ENCODE data around the gene SIRPB1.

DNA sequence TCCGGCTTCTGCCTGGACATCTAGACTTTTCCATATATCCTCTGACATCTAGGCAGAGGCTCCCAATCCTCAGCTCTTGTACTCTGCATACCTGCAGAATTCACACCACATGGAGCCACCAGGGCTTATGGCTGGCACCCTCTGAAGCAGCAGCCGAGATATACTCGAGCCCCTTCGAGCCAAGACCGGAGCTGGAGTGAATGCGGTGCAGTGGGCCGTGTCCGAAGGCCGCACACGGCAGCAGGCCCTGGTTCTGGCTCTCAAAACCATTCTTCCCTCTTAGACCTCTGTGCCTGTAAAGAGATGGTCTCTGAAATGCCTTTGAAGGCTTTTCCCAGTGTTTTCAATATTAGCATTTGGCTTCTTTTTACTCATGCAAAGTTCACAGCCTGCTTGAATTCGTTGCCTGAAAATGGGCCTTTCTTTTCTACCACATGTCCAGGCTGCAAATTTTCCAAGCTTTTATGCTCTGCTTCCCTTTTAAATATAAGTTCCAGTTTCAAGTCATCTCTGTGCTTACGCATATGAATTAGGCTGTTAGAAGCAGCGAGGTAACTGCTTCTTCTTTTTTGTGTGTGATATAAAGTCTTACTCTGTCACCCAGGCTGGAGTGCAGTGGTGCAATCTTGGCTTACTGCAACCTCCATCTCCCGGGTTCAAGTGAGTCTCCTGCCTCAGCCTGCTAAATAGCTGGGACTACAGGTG lies 3.8 kb upstream of the SIRPB1 start:
- TF ChIP-seq, protein P1, sequence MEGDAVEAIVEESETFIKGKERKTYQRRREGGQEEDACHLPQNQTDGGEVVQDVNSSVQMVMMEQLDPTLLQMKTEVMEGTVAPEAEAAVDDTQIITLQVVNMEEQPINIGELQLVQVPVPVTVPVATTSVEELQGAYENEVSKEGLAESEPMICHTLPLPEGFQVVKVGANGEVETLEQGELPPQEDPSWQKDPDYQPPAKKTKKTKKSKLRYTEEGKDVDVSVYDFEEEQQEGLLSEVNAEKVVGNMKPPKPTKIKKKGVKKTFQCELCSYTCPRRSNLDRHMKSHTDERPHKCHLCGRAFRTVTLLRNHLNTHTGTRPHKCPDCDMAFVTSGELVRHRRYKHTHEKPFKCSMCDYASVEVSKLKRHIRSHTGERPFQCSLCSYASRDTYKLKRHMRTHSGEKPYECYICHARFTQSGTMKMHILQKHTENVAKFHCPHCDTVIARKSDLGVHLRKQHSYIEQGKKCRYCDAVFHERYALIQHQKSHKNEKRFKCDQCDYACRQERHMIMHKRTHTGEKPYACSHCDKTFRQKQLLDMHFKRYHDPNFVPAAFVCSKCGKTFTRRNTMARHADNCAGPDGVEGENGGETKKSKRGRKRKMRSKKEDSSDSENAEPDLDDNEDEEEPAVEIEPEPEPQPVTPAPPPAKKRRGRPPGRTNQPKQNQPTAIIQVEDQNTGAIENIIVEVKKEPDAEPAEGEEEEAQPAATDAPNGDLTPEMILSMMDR (IDR thresholded peaks at IDR 0.05; ENCODE audit: borderline replicate concordance, extremely low read depth, low read length, poor library complexity, severe bottlenecking), result no peak
- no peak for TF ChIP-seq EZH2 (IDR thresholded peaks at IDR 0.05; ENCODE audit: borderline replicate concordance, low read depth, low read length, severe bottlenecking)

Data from DND-41 (cell line).